HG02642 (cell line): ENCODE measurements around the gene PLEKHB2.
"Not testable (repeated sequence)": the region's sequence is repeated elsewhere in the genome, so short reads cannot be mapped to it uniquely, and the experiment has no call there.

Source experiments
- ATAC-seq: cut with Tn5 transposase; IDR thresholded peaks from one replicate; pipeline ENCODE4 v1.9.1; 2021; ENCODE audit warnings: mild to moderate bottlenecking; ENCODE audit not compliant: unreplicated experiment, poor library complexity

The PLEKHB2 gene

DNA sequence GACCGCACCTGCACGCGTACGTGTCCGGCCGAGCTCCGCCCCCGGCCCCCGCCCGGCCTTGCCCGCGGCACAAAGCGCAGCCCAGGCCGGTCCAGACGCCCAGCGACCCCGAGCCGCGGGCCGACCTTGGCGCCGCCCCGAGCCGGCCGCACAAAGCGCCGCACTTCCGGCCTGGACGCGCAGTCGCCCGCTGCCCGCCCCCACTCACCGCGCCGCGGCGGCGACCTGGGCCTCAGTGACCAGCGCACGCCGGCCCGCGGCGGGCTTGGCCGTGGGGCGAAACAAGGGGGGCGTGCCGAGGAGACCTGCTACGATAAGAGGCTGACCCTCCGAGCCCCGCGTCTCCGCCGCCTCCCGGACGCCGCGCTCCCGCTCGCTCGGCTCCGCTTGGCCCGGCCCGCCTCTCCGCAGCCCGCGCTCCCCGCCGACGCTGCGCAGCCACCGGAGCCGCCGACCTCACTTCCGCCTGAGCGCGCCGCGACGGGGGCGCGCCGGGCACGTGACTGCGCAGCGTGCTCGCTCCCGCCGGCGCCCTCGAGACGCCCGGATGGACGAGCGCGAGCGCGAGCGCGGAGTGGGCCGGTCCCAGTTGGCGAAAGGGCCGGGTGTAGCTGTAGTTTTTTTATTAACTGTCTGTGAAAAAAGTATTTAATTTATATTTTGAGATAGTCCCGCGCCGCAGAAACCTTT is 12.0 kb upstream of the PLEKHB2 start, which contains the start of gene FAM168B:
FAM168B (minus strand) TSS at position 455 of the 690 bp plus-strand sequence. CDS start 10,814 bp downstream, outside the sequence.
- peak; percentile 88 for ATAC-seq

DNA sequence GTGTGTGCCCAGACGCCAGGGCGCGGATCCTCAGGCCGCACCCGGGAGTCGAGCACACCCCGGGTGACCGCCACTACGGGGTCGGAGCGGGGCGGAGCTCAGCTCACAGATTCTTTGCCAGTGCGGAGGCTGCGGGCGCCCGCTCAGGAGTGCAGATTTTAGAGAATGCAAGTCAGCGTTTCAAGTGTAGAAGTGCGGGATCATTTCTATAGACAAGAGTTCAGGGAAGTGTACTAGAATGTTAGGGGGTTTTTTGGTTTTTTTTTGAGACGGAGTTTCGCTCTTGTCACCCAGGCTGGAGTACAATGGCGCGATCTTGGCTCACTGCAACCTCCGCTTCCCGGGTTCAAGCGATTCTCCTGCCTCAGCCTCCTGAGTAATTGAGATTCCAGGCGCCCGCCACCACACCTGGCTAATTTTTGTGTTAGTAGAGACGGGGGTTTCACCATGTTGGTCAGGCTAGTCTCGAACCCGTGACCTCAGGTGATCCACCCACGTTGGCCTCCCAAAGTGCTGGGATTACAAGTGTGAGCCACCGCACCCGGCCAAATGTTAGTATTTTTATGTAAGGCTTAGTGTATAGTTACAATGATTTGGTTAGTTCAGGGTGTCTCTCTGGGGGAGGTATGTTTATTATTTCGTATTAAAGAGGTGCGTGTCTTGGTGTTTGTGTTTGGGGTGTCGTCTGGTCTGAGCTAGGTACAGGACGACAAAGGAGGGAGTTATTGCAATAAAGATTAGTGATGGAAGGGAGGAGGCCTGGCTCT is 11.3 kb upstream of the PLEKHB2 start:
- peak; percentile 72 for ATAC-seq

DNA sequence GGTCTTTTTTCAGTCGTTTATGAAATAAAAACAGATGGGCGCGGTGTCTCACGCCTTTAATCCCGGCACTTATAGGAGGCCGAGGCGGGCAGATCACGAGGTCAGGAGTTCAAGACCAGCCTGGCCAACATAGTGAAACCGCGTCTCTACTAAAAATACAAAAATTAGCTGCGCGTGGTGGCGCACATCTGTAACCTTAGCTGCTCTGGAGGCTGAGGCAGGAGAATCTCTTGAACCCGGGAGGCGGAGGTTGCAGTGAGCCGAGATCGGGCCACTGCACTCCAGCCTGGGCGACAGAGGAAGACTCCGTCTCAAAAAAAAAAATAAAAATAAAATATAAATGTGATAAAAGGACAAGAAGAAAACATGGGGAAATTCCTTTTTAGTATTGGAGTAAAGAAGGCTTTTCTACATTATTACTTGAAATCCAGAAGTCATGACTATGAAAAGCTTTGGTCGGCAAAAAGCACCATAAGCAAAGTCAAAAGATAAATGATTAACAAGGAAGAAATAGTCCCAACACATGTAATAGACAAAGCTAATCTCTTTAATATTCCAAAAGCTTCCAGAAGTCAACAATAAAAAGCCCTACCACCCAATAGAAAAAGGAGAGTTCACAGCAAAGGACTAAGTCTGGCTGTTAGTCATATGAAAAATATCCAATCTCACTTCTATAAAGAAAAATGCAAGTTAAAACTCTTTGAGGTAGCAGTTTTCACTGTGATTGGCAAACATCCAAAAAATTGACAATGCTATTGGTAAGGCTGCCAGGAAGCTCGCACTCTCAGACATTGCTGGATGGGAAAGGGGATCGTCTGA is 10.5 kb upstream of the PLEKHB2 start:
- ATAC-seq, result no peak

DNA sequence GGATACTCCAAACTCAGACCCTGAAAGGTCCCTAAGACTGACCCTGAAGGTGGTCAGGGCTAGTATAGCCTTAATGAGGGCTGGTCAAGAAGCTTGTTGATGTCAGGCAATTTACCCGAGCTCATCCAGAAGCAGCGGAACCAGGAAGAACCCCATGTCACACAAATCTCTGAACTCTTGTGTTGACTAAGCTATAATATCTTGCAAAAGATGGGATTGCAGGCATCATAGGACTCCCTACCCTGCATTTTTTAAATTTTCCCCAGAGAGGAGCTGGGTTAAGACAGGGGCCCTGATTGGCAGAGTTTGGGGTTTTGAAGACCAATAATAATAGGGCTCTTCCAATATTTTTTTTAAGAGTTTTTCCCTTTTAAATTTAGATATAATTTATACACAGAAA is 2.0 kb upstream of the PLEKHB2 start:
- ATAC-seq, result no peak

DNA sequence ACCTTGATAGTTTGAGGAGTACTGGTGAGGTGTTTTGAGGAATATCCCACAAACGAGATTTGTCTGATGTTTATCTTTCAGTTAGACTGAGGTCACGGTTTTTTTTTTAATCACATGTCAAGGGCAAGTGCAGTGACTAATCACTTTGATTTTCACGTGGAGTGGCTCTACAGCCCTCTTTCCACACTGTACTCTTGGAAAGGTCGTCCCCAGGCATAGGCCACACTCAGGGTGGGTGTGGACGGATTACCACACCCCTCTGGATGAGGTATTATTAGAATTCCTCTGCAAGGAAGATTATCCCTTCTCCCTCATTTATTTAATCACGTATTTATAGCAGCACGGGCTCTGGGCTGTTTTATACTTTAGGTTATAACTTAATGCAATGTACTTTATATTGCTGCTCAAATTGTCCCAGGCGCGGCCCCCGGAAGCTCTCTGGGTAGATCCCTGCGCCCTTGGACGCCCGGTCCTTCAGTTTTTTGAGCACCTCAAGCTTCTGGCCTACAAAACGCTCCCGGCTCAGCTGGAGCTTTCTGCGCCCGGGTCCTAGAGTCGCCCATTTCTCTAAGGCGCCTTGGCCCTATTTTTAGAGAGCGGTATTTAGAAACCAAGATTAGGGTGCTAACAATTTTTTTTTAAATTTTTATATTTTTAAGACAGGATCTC is 515 bp upstream of the PLEKHB2 start:
- ATAC-seq, result peak; percentile 68

DNA sequence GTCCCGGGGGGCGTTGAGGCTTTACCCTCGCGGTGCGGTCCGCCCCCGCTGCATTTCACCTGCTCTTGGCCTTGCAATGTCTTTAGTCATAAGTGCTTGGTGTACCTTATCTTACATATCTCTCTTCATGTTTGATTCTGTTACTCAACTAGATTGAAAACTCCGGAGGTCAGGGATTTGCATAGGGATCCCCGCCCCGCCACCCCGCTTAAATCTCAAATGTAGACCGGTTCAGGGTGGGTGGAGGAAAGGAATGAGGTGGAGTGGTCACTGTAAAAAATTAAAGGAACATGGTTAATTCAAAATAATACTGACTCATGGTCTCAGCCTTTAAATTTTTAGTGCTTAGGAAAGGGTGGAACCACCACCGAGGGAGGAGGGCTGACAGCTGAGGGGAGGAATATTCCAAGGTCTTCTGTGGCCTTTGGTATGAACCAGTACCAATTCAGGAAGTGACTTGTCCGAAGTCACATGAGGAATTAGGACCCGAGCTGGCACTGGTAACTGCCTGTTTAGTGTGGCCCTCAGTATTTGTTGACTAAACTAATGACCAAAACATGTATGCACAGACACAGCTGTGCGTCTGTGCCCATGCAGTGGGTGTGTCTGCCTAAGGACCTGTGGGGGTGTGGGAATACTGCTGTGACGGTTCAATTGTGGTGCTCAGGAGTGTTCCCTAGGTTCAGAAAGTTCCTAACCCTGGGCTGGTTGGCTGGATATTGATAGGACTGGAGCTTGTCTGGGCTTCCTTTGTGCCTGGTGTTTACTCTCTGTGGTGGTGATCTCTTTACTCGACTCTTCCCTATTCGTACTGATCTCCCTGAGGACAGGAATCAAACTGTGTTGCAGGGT is 1.0 kb downstream of the PLEKHB2 start:
- ATAC-seq, result peak; percentile 44

DNA sequence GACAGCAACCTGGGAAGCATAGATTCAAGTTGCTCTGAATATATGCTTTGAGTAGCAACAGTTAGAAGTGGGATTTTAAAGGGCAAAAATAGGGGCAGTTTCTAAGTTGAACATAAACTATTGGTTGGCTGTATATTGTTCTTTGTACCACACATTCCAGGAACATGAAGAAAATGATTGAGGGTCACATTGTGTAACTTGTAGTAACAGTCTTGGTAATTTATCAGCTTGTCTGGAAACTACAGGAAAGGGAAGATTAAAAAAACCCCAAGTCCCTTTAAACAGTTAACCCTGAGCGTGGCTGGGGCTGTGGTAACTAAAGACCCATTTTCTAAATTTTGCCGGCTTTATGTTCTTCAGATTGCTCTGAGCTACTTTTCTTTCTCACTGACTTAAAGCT is 7.4 kb downstream of the PLEKHB2 start:
- ATAC-seq, result no peak

DNA sequence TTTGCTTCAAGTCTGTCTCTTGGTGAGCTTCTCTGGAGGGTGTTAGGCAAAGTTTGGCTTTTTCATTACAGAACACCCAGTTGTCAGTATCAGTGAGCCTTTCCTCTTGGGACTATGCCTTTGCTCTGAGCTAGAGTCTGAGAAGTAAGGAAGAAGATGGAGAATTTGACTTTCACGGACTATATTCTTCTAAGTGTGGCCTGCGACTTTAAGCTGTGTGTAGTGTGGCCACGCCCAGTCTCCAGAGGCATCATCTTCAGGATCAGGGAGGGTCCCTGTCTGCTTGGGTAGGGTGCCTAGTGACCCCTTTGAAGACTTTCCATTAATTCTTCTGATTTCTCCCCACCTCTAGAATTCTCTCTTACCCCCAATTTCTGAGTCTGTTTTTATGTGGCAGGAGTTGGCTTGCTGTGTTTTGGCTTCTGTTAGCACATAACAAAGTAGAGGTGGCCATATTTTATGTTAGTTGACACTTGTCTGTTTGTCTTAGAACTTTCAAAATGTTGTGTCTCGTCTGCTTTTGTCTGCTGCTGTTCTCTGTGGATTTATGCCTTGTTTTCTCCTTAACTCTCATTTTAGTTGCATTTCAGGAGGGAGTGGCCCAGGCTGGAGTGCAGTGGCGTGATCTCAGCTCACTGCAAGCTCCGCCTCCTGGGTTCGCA is 8.6 kb downstream of the PLEKHB2 start:
- no peak for ATAC-seq

DNA sequence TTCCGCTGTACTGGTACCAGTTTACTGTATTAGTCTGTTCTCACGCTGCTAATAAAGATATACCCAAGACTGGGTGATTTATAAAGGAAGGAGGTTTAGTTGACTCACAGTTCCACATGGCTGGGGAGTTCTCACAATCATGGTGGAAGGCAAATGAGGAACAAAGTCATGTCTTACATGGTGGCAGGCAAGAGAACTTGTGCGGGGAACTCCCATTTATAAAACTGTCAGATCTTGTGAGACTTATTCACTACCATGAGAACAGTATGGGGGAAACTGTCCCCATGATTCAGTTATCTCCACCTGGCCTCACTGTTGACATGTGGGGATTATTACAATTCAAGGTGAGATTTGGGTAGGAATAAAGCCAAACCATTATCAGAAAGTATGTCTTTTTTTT is 9.8 kb downstream of the PLEKHB2 start:
- ATAC-seq, result not testable (repeated sequence)

DNA sequence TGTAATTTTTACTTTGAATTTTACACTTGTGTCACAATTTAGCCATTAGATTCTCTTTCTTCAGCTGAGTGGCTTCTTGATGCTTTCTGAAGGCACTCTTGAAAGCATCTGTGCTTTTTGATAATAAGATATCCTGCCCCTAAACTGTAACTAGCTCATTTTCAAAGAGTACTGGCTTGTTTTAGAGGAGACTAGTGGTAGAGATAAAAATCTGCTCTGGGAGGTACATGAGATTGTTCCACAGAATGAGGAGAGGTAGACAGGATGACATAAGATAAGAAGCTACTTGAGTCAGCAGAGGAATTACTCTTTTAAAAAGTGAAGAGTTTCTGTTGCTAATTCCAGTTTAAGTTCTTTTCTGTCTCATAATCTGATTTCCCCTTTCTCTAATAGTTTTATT is 10.6 kb downstream of the PLEKHB2 start:
- ATAC-seq, result no peak

DNA sequence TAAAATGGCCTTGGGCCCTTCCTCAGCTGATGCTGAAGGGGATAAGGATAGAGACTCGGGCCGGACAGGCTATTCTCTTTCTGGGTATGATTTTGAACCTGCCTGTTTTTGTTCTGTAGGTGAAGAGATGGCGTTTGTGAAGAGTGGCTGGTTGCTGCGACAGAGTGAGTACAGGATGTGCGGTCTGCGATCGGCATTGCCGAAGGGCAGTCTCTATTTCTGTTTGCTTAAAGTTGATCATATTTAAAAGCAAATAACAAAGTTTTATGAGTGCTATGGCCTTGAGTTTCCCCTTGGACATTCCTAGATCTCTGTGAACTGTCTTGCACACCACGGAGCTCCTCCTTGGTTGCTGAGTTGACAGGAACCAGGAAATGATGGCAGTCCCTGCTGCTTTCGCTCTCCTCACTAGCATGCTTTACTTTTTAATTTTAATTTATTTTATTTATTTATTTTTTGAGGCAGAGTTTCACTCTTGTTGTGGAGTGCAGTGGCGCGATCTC is 15.7 kb downstream of the PLEKHB2 start:
- no peak for ATAC-seq

DNA sequence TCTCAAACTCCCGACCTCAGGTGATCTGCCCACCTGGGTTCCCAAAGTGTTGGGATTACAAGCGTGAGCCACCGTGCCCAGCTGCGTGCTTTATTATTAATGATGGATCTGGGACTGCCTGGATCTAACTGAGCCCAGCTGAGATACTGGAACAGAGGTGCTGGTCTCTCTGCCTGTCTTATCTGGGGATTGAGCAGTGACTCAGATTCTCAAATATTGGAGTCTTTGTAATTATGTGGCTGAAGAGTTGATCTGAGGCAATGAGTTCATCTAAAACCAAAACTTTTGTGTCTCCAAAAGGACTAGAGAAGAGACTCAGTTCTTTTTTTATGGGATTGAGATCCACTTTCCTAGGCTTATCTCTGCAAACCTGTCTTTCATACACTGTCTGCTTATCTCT is 16.3 kb downstream of the PLEKHB2 start:
- no peak for ATAC-seq

DNA sequence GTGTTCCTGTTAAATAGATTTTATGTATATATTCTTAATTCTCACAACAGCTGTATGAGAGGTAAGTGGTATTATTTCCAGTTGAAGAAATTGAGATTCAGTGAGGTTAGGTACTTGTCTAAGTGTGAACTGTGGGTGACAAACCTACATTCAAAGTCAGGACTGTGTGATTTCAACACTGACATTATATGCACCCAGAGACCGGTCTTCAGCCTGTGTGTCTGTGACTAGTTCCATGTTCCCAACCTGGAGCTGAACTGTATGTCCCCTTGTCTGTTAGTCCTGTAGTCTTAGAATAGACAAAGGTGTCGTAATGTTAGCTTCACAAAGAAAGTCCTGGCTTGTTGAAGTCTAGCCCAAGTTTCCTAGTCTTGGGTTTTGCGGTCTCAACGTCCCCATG is 17.4 kb downstream of the PLEKHB2 start:
- ATAC-seq, result no peak

DNA sequence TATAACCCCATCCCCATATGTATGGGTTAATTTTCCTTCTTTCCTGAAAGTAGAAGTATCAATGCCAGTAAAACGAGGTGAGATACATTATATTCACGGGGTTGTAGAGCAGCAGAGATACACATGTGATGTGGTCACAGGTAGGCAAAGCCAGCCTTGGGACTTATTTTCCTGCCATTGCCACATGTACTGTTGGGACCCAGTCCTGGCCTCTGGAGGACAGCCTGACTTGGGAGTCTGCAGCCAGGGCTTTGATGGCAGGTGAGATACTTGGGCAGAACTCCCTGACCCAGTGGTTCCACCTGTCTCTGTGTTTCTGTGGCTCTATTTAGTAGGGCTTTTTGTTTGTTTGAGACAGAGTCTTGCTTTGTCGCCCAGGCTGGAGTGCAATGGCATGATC is 18.1 kb downstream of the PLEKHB2 start:
- no peak for ATAC-seq

DNA sequence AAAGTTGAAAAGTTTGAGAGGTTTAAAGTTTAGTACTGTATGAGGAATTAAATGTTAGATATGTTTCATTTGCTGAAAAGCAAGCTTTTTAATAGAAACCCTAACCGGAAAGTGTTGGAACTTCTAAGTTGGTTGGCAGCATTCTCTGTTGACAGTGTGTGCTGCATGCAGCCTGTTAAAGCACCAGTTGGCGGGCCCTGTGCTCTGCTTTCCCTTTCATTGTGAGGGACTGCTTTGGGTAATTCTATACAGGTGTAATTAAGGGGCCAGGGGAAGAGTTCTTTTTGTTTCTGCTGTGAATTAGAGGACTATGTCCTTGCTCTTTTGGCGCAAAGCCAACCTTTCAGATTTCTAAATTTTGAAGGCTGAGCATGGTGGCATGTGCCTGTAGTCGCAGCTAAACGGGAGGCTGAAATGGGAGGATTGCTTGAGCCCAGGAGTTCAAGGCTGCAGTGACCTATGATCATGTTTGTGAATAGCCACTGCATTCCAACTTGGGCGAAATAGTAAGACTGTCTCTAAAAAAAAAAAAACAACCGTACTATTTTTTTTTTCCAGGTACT is 20.1 kb downstream of the PLEKHB2 start:
- ATAC-seq, result no peak

DNA sequence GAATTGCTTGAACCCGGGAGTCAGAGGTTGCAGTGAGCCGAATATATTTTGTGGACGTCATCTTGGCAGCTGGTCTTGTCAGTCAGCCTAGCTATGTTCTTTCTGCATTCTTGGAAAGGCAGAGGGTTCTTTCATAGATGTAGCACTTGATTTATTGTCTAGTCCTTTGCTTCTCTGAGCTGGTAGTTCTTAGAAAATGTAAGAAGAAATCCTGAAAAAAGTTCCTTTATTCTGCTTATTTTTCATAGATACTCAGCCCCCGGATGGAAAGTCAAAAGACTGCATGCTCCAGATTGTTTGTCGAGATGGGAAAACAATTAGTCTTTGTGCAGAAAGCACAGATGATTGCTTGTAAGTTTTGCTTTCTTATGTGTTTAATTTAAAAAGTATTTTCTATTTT is 21.3 kb downstream of the PLEKHB2 start:
- no peak for ATAC-seq

DNA sequence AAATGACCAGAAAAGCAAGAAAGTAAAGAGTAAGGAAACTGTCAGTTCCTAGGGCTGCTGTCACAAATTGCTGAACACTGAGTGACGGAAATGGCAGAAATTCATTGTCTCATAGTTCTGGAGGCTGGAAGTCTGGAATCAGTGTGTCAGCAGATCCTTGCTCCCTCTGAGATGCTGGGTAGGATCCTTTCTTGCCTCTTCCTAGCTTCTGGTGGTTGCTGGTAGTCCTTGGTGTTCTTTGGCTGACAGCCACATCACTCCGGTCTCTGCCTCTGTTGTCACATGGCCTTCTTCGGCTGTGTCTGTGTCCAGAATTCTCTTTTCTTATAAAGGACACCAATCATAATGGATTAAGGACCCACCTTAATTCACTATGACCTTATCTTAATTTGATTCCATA is 21.9 kb downstream of the PLEKHB2 start:
- ATAC-seq, result no peak

DNA sequence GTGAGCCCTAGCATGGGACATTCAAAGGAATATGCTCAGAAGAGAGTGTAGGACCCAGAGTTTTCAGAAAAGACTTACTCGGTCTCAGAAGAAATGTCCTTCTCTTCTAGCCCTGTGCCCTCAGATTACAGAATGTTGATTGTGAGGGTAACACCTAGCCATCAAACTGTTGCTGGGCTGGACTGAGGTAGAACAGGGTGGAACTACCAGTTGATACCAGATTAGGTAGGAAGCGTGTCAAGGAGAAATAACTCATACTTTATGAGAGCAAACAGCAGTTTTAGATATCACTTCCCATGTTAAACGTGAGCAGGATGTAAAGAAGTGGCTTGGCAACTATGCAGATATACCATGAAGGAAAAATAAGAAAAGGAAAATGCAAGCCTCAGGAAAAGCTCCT is 22.8 kb downstream of the PLEKHB2 start:
- no peak for ATAC-seq

DNA sequence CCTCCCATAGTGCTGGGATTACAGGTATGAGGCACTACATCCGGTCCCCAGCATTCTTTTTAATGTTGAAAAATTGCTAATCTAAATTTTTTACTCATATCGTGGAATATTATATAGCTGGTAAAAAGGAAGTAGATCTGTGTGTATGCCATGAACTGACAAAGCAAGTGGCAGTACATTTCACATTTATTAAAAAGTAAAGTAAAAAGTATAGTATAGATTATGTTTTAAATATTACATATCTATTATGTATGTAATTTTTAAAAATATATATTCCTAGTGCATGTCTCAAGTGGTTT is 25.1 kb downstream of the PLEKHB2 start:
- ATAC-seq, result no peak
